AG04450 (cell line): Measurements from ENCODE around the gene GABBR1. TPM values are rescaled to one million over a fixed set of nuclear protein-coding genes. Genes with fewer than 3 reads are reported as not detected.

Experiments used
- CTCF ChIA-PET: fragments of 300-600, 350-600 bp; formaldehyde crosslinking; extraction: SDS; loops from one replicate; lab custom pipeline; 2022; ENCODE audit warnings: antibody characterized with exemption, inconsistent platforms; lab: Charles Lee
- POLR2A ChIA-PET: fragments of 350-600 bp; formaldehyde crosslinking; extraction: SDS; loops from one replicate; lab custom pipeline; 2021; ENCODE audit warnings: antibody characterized with exemption, inconsistent platforms; lab: Yijun Ruan, JAX
- DNase-seq: peaks from one replicate; pipeline ENCODE4 v3.0.0-alpha.2; 2011; ENCODE audit warnings: low read depth, low spot score
- H3K27ac ChIP-seq: one replicate; pipeline ENCODE4 v1.5.1; 2012; ENCODE audit warnings: low read depth, low read length, control low read depth
- H3K27me3 ChIP-seq: one replicate; pipeline ENCODE4 v1.6.0; 2012; ENCODE audit warnings: low read length; ENCODE audit not compliant: control insufficient read depth, insufficient read depth
- H3K4me3 ChIP-seq: 2 replicates; pipeline ENCODE4 v1.5.1; 2011; ENCODE audit warnings: mild to moderate bottlenecking, low read depth, low read length, control low read depth
- H3K9me3 ChIP-seq: 2 replicates; pipeline ENCODE4 v1.5.1; 2012; ENCODE audit warnings: low read length; ENCODE audit not compliant: control insufficient read depth, insufficient read depth
- polyA plus RNA-seq: library from polyadenylated mRNA; depleted of rRNA; stranded (reverse); fragments of >200 nt; gene quantifications from 2 replicates; pipeline ENCODE4 v1.2.3, GENCODE V29; 2011
- TF ChIP-seq, protein P1 (sequence below): IDR thresholded peaks from 2 replicates; pipeline ENCODE4 v1.5.1; 2011; ENCODE audit warnings: low read depth, low read length, control low read depth, inconsistent platforms

GABBR1 gene
- polyA plus RNA-seq, 1 experiment, result 14.6 TPM

DNA sequence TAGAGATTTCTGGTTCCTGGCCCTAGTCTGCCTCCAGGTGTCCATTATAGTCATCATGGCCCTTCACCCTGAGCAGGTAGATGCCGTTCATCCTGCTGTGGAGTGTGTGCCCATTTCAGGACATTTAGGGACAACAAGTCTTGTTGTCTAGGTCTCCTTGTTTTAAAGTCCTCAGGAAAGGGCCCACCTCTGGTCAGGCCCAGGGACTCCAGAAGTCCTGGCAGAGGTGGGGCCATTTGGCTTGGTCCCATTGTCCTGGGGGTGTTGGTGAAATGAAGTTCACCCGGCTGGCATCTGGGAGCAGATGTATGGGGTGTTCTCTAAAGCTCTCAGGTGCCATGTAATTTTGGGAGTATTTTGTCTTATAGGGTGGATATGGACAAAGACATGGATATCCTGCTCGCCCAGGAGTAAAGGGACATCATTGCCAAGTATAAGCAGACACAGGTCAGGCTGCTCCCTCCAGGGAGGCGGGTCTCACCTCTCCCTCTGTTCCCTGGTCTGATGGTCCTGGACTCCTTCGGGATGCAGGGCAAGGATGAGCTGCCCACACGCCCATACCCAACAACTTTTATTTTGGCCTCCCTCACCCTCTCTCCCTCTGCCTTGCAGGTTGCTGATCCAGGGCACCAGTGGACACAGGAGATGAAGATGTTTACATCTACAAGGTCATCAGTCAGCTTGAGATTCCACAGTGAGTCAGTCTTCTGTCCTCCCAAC lies 113.5 kb downstream of the GABBR1 start:
- Histone ChIP-seq H3K27ac (no peak overlapping the region), H3K4me3 (no peak overlapping the region), H3K27me3 (no peaks in the 10 kb centered on the region), H3K9me3 (no peaks in the 10 kb centered on the region)
- TF ChIP-seq, protein P1, sequence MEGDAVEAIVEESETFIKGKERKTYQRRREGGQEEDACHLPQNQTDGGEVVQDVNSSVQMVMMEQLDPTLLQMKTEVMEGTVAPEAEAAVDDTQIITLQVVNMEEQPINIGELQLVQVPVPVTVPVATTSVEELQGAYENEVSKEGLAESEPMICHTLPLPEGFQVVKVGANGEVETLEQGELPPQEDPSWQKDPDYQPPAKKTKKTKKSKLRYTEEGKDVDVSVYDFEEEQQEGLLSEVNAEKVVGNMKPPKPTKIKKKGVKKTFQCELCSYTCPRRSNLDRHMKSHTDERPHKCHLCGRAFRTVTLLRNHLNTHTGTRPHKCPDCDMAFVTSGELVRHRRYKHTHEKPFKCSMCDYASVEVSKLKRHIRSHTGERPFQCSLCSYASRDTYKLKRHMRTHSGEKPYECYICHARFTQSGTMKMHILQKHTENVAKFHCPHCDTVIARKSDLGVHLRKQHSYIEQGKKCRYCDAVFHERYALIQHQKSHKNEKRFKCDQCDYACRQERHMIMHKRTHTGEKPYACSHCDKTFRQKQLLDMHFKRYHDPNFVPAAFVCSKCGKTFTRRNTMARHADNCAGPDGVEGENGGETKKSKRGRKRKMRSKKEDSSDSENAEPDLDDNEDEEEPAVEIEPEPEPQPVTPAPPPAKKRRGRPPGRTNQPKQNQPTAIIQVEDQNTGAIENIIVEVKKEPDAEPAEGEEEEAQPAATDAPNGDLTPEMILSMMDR, result no peak
- no peak for DNase-seq
- ChIA-PET CTCF (no interaction called here), POLR2A (no interaction called here)

DNA sequence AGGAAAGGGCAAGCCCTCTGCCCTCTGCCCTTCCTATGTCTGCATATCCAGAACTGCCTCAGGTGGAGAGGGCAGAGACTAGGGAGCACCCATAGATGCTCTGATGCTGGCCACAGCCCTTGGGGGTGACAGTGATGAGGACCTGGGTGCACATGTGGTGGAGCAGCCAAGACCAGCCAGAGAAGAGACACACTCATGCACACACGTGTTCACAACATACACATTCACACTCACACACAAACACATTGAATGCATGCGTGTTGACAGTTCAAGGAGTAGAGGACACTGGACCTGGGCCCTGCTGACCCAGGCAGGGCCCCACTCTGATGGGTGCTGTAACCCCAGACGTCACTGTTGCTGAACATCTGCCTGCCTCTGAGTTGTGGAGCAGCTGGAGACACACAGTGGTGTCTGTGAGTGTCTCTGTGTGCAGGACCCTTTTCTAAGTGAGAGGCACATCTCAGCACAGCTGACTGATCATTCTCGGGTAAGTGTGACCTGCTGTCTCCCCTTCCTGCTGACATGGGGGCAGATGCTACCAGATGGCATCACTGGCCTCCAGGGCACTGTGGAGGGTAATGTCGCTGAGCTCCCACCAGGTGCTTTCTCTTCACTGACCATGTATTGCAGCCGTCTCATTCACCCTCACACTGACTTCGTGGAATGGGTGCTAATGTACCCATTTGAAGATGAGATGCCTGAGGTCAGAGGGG lies 115.1 kb downstream of the GABBR1 start:
- POLR2A ChIA-PET, result no interaction called here
- Histone ChIP-seq H3K27ac (no peak overlapping the region), H3K9me3 (no peaks in the 10 kb centered on the region)

DNA sequence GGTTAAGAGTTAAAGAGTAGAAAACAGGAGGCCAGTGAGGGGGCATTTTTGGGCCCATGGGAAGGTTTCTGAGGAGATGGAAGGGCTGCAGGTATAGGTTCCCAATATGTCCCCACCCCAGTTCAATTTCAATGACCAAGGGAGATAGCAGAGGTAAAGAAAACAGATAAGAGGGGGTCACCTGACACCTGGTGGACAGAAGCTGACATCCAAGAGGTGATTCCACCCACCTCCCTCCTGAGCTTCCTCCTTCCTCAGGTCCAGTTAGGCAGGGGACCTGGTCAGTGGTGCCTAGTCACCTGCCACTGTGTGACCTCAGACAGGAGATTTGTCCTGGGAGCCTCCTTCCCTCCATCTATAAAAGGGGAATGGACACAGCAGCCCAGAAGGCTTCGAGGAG lies 115.7 kb downstream of the GABBR1 start:
- POLR2A ChIA-PET, result no interaction called here

More for the DNA sequence above, 115.1 kb downstream of the GABBR1 start:
- TF ChIP-seq, protein P1, result no peak
- H3K27me3 ChIP-seq, result no peaks in the 10 kb centered on the region
- H3K4me3 ChIP-seq, result no peak overlapping the region
- no peak for DNase-seq
- CTCF ChIA-PET, result no interaction called here

DNA sequence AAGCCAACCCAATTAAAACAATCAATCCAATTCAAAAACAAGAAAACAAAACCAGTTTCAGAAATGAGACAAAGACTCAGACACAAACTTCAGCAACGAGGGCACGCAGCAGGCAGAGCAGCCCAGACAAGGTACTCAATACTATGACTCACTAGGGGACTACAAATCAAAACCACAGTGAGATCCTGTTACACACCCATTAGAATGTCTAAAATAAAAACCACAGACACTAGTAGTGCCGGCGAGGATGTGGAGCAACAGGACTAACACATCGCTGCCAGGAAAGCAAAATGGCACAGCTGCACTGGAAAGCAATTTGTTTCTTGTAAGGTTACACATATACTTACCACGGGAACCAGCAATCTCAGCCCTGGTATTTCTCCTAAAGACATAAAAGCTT lies 116.9 kb downstream of the GABBR1 start:
- H3K27me3 ChIP-seq, result no peaks in the 10 kb centered on the region
- ChIA-PET POLR2A (no interaction called here), CTCF (no interaction called here)
- no peaks in the 10 kb centered on the region for H3K9me3 ChIP-seq
- TF ChIP-seq, protein P1, result no peak
- H3K27ac ChIP-seq, result no peak overlapping the region
- no peak for DNase-seq
- H3K4me3 ChIP-seq, result no peak overlapping the region

More for the DNA sequence above, 115.7 kb downstream of the GABBR1 start:
- CTCF ChIA-PET, result no interaction called here
- Histone ChIP-seq H3K9me3 (no peaks in the 10 kb centered on the region), H3K27me3 (no peaks in the 10 kb centered on the region), H3K27ac (no peak overlapping the region), H3K4me3 (no peak overlapping the region)
- TF ChIP-seq, protein P1, result no peak
- DNase-seq, result no peak

DNA sequence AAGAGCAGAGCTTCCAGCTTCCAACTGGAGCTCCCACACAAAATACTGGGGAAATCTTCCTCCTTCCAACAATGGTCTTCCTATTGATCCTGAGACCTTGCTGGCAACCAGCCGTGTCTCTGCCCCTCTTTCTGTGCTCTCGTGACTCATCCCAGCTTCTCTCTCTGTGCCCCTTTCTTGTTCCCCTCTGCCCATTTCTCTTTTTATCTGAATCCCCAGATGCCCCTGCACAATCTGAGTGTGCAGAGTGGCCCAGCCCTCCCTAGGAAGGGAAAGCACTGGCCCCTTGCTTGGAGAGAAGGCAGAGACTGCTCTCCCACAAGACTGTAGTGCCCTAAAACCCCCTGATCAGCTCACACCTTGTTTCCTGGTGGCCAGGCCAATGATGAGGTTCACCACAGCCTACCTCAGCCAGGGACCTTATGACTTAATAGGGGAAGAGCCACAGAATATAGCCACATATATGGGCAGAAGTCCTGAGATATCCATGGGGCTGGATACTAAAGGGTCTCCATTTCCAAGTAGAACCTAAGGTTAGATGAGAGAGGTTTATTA lies 122.2 kb downstream of the GABBR1 start:
- peaks cover 6% of the 10 kb centered on the region; the same call in 1 of the 2 replicates for H3K9me3 ChIP-seq
- H3K27me3 ChIP-seq, result no peaks in the 10 kb centered on the region
- POLR2A ChIA-PET, result no interaction called here
- H3K27ac ChIP-seq, result no peak overlapping the region
- no peak overlapping the region for H3K4me3 ChIP-seq
- DNase-seq, result no peak
- TF ChIP-seq, protein P1, result no peak
- CTCF ChIA-PET, result no interaction called here
